GM12891 (cell line): ENCODE measurements around the gene TRIM23.

Experiments
- PAX5 ChIP-seq: IDR thresholded peaks from 2 replicates; pipeline ENCODE4 v1.6.1; 2011; ENCODE audit warnings: low read length, moderate library complexity, mild to moderate bottlenecking; ENCODE audit not compliant: insufficient read depth, severe bottlenecking
- POLR2A ChIP-seq: IDR thresholded peaks from 2 replicates; pipeline ENCODE4 v1.6.1; 2011; ENCODE audit warnings: low read depth, low read length, control low read depth
- POLR2AphosphoS5 ChIP-seq: IDR thresholded peaks from 2 replicates; pipeline ENCODE4 v1.6.1; 2011; ENCODE audit warnings: low read depth, low read length, control low read depth
- POU2F2 ChIP-seq: IDR thresholded peaks from 2 replicates; pipeline ENCODE4 v1.6.1; 2011; ENCODE audit warnings: low read depth, mild to moderate bottlenecking, control low read depth, low read length, moderate library complexity
- SPI1 ChIP-seq: IDR thresholded peaks from 2 replicates; pipeline ENCODE4 v1.6.1; 2011; ENCODE audit warnings: low read depth, low read length, control low read depth
- TAF1 ChIP-seq: IDR thresholded peaks from 2 replicates; pipeline ENCODE4 v1.6.1; 2011; ENCODE audit warnings: low read depth, low read length, control low read depth

DNA sequence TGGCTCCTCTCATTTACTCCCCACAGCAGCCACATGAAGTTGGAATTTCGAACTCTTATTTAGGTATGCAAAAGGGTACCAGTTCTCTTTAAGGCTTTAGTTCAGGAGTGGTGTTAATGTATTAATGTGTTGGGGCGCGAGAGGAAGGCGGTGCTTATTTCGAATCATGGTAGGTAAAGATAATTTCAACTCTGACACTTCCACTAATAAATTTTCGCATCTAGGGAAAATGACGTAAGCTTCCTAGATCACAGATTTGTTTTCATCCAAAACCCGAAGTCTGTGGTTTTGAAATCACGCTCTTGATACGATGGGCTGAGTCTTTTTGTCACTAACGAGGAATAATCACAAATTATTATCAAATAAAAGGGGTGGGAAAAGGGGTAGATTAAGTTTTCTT is 60.4 kb downstream of the TRIM23 start:
- TF ChIP-seq POLR2A: no peak
- TF ChIP-seq POLR2AphosphoS5: no peak
- no peak for TF ChIP-seq TAF1
- TF ChIP-seq SPI1: no peak
- TF ChIP-seq POU2F2: no peak
- TF ChIP-seq PAX5: no peak
